Colon (tissue), 2 donors: ENCODE results near the gene HDAC6.
A peak's percentile ranks its signal among the peaks of the same experiment; 100 is the strongest.

ENCODE experiments used
- FAIRE-seq: peaks from 2 replicates; lab custom pipeline; 2012; peaks lifted over from hg19 to GRCh38; lab: Jason Lieb, UNC
- donor health status: control.
- donor health status: control.

Gene HDAC6

DNA sequence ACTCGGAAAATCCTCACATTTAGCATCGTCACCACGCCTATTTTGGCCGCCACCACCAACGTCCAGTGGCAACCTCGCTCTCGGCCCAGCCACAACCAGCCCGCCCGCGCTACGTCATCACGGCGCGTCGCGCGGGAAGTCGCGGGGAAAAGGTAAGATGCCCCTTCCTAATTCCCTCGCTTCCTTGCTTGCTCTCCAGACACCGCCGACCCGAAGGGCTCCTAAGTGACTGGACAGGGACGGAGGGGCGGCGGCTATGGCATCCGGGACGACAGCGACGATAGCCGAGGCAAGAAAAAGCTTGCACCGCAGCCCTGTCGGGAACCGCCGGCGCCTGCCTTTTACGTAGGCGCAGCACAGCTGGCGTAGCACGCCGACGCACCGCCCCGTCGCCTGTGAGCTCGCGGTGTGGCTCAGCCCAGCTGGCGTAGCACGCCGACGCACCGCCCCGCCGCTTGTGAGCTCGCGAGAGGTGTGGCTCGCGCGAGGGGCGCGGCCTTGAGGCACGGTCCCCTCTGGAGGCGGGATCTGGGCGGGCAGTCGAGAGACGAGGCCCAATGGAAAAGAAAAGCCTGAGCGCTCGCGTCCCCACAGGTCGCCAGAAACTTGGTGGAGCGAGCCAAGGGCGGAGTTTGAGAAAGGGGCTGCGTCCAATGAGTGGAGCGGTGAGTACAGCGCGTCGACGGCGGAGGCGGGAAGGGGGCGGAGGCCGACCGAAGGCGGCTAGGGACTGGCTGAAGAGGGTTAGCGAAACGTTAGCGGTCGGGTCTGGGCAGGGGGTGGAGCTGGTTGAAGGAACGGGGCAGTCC lies at the start of gene HDAC6:
Gene HDAC6, plus strand, starts transcription at position 788 of the 809 bp plus-strand sequence. CDS start 626 bp downstream, outside the sequence.
- FAIRE-seq, result peak; percentile 45

- FAIRE-seq, result no peak
Measured at GRCh38 chrX:48752498-48752897, 49.4 kb upstream of the HDAC6 start.

DNA sequence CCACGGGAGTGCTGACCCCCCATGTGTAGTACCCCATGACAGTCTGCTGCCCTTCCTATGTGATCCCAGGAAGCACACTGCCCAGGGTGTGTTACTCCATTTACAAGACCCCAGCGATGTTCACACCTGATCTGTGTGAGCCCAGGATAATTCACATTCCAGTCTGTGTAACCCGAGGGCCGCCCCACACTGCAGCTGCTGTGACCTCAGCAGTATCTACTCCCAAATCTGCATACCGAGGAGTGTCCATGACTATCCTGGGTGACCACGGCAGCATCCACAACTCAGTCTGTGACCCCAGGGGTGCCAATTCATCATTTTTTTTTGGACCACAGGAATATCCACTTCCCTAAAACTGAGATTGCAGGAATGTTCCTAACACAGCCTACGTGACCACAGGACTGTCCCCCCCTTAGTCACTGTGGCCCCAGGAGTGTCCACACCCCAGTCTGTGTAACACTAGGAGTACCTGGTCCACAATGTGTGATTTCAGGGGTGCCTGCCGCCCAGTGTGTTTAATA lies 48.1 kb upstream of the HDAC6 start:
- no peak for FAIRE-seq

- FAIRE-seq, result no peak
Measured at GRCh38 chrX:48754238-48754637, 47.6 kb upstream of the HDAC6 start.

DNA sequence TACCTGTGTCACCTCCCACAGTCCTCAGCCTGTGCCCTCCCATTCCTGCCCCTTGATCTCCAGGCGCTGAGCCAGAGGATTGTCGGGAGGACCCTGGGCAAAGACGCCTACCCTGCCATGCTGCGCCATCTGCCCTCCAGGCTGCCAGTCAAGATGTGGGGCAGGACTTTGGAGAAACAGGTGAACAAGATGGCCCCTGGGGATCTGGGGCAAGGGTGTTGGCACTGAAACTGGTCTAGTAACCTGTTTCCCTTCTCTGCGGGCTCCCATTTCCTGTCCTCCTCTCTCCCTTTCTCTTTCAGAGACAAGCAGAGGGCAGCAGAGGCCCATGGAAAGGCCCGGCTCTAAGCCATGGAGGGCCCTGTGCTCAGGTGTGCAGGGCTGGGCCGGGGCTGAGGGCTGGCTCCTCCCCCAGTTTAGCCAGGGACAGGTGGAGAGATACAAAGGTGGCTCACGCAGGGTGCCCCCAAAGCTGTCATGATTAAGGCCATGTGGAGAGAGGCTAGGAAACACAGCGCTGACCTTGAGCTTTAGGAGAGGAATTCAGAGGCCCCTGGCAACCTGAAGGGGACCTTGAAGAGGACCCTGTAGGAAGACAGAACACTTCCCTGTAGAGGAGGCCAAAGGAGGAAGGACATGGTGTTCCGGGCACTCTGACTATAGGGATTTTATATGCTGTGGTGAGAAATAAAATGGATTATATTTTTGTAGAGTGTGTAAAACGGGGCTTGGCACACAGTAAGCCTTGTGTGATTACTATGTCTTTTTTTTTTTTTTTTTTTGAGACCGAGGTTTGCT lies 40.0 kb upstream of the HDAC6 start, which contains the start of gene GLOD5:
Gene GLOD5, plus strand, starts transcription at position 74 of the 798 bp plus-strand sequence. Its CDS starts 44 bp downstream, at position 118.
- no peak for FAIRE-seq

- FAIRE-seq, result no peak
Measured at GRCh38 chrX:48769230-48769629, 32.6 kb upstream of the HDAC6 start.

GRCh38 chrX:48770296-48770695 lies 31.6 kb upstream of the HDAC6 start:
- FAIRE-seq, result no peak

GRCh38 chrX:48772602-48773001 lies 29.3 kb upstream of the HDAC6 start:
- FAIRE-seq, result no peak

DNA sequence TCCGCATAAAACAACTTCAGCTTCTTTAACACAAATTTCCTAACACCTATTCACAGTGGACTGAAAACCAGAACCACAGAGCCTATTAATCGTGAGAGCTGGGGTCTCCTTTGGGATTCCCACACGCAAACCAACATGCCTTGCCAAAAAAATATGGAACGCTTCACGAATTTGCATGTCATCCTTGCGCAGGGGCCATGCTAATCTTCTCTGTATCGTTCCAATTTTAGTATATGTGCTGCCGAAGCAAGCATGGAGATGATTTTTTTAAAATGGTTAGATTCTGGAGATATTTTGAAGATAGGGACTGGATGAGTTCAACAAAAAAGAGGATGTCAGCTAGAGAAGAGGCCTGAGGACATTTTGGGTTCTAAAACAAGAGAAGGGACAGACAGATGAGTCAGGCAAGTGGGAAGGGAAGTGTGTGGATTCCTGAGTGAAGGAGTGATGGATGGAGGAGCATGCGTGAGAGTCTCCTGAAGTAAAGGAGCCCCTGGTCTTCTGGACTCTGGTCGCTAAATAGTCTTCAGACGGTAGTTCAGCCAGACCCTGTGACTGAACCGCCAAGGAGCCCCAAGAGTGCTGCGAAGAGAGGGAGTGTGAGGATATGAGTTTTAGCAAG lies 24.9 kb upstream of the HDAC6 start:
- no peak for FAIRE-seq

GRCh38 chrX:48779399-48779798 lies 22.5 kb upstream of the HDAC6 start:
- no peak for FAIRE-seq

DNA sequence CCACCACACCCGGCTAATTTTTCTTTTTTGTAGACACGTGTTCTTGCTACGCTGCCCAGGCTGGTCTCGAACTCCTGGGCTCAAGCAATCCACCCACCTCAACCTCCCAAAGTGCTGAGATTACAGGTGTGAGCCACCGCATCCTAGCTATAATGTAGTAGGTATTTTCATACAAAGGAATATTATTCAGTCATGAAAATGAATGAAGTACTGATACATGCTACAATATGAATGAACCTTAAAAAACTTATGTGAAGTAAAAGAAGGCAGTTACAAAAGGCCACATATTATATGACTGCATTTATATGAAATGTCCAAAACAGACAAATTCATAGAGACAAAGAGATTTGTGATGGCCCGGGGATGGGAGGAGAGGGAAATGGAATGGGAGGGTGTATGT lies 20.2 kb upstream of the HDAC6 start:
- FAIRE-seq, result no peak

- no peak for FAIRE-seq
Measured at GRCh38 chrX:48782216-48782615, 19.7 kb upstream of the HDAC6 start.

DNA sequence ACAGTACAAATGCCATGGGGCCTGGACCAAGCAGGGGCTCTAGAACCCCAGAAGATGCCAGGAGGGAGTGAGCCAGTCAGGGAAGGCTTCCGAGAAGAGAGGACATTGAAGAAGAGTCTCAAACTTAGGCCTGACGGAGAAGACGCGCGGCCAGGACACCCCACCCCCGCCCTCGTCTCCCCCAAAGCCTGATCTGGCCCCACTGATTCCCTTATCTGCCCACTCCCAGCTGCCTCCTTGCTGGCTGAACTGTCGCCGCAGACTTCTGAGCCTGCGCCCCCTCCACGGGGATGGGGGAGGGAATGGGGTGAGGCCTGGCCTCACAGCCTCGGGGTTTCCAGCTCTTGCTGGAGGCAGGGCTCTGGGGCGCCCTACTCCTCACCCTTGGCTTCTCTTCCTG lies 19.1 kb upstream of the HDAC6 start:
- no peak for FAIRE-seq

DNA sequence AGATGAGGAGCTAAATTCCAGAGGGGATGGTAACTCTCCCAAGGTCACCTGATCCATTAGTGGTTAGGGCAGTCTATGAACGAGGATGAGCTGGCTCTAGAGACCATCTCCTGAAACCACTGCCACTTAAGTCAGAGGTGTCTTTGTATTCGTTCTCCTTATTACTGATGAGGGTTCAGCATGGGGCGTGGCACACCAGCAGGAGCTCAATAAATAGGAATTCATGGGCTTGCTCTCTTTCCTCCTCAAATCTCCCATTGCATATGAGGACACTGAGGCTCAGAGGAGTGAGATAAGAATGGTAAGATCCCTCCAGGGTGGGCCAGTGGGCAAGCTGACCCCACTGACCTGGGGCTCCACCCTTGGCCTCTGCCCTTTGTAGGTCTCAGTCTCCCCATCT lies 17.1 kb upstream of the HDAC6 start:
- no peak for FAIRE-seq

- no peak for FAIRE-seq
Measured at GRCh38 chrX:48785186-48785539, 16.7 kb upstream of the HDAC6 start.

DNA sequence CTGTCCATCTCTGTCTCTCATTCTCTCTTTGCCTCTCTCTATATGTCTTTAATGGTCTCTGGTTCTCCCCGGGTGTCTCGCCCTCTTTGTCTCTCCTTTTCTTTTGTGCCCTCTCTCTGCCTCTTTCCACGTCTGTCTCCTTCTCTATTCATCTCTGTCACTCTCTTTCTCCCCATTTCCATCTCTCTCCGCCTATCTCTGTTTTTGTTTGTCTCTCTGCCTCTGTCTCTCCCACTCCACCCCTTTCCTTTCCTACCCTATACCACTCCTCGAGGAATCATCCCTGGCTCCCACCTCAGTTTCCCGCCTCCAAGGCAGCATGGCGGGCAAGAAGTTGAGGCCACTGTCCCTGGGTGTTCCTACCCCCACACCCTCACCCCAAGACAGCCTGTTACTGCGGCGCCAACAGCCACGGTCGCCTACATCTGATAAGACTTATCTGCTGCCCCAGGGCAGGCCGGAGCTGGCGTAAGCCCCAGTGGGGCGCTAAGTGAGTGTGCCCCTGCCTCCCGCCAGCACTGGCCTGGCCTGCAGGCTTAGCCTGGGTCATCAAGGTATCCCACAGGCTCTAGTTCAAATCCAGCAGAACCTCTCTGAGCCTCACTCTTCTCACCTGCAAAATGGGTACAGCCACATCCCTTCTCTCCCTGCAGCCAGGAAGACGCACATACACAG lies 16.2 kb upstream of the HDAC6 start:
- FAIRE-seq, result no peak

DNA sequence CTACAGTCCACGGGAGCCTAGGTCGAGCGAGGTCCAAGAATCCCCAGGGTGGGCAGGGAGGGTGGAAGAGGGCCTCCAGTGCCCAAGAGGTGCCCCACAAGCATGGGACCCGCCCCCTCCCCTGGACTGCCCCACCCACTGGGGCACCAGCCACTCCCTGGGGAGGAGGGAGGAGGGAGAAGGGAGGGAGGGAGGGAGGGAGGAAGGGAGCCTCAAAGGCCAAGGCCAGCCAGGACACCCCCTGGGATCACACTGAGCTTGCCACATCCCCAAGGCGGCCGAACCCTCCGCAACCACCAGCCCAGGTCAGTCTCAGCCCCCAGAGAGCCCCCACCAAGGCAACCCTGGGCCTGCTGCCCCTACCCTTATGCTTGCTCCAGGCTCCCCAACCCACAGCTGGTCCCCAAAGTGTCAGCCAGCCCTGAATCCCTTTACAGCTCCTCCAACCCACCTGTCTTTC lies 15.5 kb upstream of the HDAC6 start, which contains the start of gene GATA1:
Gene GATA1, plus strand, starts transcription at position 250 of the 460 bp plus-strand sequence. CDS start 4,520 bp downstream, outside the sequence.
- no peak for FAIRE-seq

DNA sequence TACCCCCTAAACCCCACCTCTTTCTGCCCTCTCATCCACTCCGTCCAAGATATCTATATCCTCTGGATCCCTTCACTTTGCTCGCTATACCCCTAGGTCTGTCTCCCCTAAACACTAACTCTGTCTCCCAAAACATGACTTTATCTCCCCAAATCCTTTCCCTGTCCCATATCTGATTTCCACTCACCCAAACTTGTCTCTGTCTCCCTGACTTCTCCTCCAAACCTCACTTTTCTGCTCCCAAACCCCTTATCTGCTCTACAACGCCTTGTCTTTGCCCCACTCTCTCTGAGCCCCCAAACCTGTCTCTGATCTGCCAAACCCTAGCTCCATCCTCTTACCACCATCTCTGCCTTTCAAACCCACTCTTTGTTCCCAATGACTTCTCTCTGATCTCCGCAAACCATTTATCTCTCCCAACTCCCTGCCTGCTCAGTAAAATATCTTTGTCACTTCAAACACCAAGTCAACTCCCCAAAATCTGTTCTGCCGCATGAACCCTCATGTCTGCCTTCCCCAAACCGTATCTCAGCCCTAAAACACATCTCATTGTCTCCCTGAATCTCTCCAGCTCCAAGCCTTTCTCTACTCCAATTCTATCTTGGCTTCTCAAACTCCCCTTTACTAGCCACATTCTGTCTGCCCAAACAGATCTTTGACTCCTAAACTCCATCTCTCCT lies 14.9 kb upstream of the HDAC6 start:
- no peak for FAIRE-seq

DNA sequence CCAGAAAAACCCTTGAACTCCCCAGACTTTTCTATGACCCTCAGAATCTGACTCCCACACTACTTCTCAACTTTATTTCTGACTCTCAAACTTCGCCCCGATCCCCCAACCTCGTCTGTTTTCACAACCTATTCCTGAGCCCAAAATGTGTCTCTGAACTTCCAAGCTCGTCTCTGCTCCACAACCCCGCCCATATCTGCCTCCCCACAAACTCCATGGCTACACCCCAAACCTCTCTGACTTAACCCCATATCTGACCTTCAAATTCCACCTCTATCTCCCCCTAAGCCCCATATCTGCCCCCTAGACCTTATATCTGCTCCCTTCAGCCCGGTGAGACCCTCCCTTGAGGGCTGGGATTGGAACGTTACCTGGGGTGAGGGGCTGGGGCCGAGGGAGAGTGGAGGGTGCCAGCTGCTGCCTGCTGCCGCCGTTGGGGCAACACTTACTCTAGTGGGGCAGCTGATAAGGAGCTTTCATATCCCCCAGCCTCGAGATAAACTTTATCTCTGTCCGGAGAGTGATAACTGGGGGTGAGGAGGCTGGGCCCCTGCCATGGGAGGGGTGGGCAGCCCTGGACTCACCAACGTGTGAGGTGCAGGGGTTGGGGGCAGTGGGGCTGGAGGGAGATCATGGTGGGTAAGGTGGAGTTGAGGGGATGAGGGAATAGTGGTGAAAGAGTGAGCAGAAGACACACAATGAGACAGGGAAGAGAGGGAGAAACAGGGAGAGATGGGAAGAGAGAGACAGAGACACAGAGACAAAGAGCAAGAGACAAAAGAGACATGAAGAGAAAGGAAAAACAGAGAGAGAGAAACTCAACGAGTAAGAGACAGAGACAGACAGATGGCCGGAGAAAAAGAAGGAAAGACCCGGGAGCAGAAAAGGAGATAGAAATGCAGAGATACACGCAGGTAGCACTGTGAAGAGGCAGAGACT lies 14.1 kb upstream of the HDAC6 start:
- no peak for FAIRE-seq
